Pericardium fibroblast (primary cell): ENCODE results near the gene OR5AN1. TPM values are rescaled to one million over a fixed set of nuclear protein-coding genes. Genes with fewer than 3 reads are reported as not detected.

Source experiments
- total RNA-seq: library from RNA; depleted of rRNA; stranded (reverse); fragments of >200 nt; gene quantifications from 2 replicates; pipeline ENCODE4 v1.2.3, GENCODE V29; 2015

The OR5AN1 gene
- not detected in 2 replicates for total RNA-seq

DNA sequence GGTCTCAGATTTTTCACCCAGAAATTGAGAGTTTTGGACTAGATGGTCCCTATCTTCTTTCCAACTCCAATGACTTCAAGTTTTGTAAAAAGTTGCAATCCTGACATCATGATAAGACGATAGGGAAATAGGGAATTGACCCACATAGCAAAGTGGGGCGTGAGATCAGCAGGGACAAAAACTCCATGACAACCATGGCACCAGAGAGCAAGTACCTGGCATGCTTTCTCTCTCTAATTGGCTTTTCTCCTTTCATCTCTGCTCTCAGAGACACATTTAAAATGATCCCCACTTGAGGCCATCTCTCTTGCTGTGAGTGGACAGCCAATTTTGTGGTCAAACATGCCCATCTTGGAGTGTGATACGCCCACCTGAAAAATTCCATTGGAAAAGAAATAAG, at the start of gene OR5AN1:
TSS of gene OR5AN1 (plus strand) at position 301 of the 400 bp plus-strand sequence. CDS start 5,564 bp downstream, outside the sequence.

Other genes starting within 250 kb of the OR5AN1 start
- 6.5 and 11.3 TPM in 2 replicates for gene FAM111A, start 216.0 kb upstream of the OR5AN1 start, total RNA-seq
- gene DTX4, start 186.8 kb upstream of the OR5AN1 start, total RNA-seq = 10.0 and 15.8 TPM in 2 replicates
- not detected in 2 replicates for gene MPEG1, start 146.0 kb upstream of the OR5AN1 start, total RNA-seq
- gene OR5A2, start 67.5 kb downstream of the OR5AN1 start, total RNA-seq = not detected in 2 replicates
- gene OR5A1, start 77.6 kb downstream of the OR5AN1 start, total RNA-seq = not detected in 2 replicates
- not detected in 2 replicates for gene OR4D6, start 98.1 kb downstream of the OR5AN1 start, total RNA-seq
- not detected in 2 replicates for gene OR4D10, start 114.4 kb downstream of the OR5AN1 start, total RNA-seq
- gene OR4D11, start 144.7 kb downstream of the OR5AN1 start, total RNA-seq = not detected in 2 replicates
- not detected in 2 replicates for gene OR4D9, start 152.6 kb downstream of the OR5AN1 start, total RNA-seq